ENCODE measurements around the gene IGSF9B. TPM values are rescaled to one million over a fixed set of nuclear protein-coding genes. Genes with fewer than 3 reads are reported as not detected.

IGSF9B gene
- total RNA-seq, 1 experiment from 2014 or later, result not detected

DNA sequence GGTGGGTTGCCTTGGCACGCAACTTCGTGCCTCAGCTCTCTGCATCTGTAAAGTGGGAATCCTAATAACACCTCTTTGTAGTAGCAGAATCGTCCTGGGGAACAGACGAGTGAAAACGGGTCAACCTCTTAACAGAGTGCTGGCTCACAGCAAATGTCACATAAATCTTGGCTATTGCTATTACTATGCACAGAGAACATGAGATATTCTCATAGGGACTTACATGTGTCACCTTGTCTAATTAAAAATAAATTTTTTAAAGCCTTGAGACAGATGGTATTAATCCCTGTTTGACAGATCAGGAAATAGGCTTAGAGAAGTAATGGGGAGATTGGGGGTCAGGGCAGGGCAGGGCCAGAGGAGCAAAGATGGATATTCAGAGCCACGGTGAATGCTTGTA lies 44.3 kb upstream of the IGSF9B start:
- POLR2A ChIA-PET (ENCODE audit: unreplicated experiment), result no interaction called here
- no peak overlapping the region for H3K27ac ChIP-seq
- H3K27me3 ChIP-seq (ENCODE audit: insufficient read depth, low read depth), result peaks cover 89% of the 10 kb centered on the region
- no peak overlapping the region for H3K4me3 ChIP-seq
- no peaks in the 10 kb centered on the region for H3F3A ChIP-seq (ENCODE audit: insufficient read depth, low read depth)
- no peaks in the 10 kb centered on the region for H3K36me3 ChIP-seq (ENCODE audit: low read depth)
- no peak for TF ChIP-seq EZH2 (IDR thresholded peaks at IDR 0.05; ENCODE audit: low read depth)
- TF ChIP-seq, protein P1, sequence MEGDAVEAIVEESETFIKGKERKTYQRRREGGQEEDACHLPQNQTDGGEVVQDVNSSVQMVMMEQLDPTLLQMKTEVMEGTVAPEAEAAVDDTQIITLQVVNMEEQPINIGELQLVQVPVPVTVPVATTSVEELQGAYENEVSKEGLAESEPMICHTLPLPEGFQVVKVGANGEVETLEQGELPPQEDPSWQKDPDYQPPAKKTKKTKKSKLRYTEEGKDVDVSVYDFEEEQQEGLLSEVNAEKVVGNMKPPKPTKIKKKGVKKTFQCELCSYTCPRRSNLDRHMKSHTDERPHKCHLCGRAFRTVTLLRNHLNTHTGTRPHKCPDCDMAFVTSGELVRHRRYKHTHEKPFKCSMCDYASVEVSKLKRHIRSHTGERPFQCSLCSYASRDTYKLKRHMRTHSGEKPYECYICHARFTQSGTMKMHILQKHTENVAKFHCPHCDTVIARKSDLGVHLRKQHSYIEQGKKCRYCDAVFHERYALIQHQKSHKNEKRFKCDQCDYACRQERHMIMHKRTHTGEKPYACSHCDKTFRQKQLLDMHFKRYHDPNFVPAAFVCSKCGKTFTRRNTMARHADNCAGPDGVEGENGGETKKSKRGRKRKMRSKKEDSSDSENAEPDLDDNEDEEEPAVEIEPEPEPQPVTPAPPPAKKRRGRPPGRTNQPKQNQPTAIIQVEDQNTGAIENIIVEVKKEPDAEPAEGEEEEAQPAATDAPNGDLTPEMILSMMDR (conservative IDR thresholded peaks at IDR 0.05), result no peak
- CTCF ChIA-PET, result no interaction called here
- no peaks in the 10 kb centered on the region; the same call in 1 of the 2 replicates for H4K20me1 ChIP-seq (ENCODE audit: insufficient read depth)
- no peaks in the 10 kb centered on the region for H3K4me1 ChIP-seq (replicated peaks; ENCODE audit: insufficient read depth)
- H2AFZ ChIP-seq, result no peak overlapping the region
- intact Hi-C loops (cut with micrococcal nuclease; ENCODE audit: unreplicated experiment), result no loop called here
- no peak for DNase-seq
- no peak overlapping the region for H3K4me2 ChIP-seq
- BruUV-seq (replicated peaks), result no TSS peak
- no peaks in the 10 kb centered on the region for H3K79me2 ChIP-seq (ENCODE audit: low read depth)
- H3K9me2 ChIP-seq (ENCODE audit: insufficient read depth), result no peaks in the 10 kb centered on the region
- no peaks in the 10 kb centered on the region for H3K9me3 ChIP-seq (ENCODE audit: insufficient read depth, low read depth)

DNA sequence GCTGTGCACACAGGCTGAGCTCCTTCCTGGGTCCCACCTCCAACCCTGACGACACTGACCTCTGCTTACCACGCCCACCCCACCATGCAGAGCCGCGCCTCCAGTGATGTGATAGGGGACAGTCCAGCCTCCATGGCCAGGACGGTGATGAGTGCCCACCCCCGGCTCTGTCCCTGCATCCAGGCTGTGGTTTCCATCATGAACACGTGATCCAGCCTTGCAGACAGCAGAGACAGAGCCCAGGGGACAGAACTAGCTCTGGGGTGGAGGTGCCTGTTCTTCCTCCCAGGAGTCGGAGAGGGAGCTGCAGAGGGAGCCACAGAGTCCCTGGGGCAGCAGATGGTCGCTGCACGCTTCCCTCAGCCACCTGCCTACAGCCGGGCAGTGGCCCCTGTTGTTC lies 42.6 kb upstream of the IGSF9B start:
- no peaks in the 10 kb centered on the region; the same call in 1 of the 2 replicates for H4K20me1 ChIP-seq (ENCODE audit: insufficient read depth)
- BruUV-seq (replicated peaks), result no TSS peak
- no peak for DNase-seq
- TF ChIP-seq, protein P1 (conservative IDR thresholded peaks at IDR 0.05), result no peak
- TF ChIP-seq EZH2 (IDR thresholded peaks at IDR 0.05; ENCODE audit: low read depth), result no peak
- no peaks in the 10 kb centered on the region for H3K4me1 ChIP-seq (replicated peaks; ENCODE audit: insufficient read depth)
- H2AFZ ChIP-seq, result no peak overlapping the region
- ChIA-PET POLR2A (ENCODE audit: unreplicated experiment) (no interaction called here), CTCF (no interaction called here)
- H3K9me2 ChIP-seq (ENCODE audit: insufficient read depth), result no peaks in the 10 kb centered on the region
- H3K36me3 ChIP-seq (ENCODE audit: low read depth), result no peaks in the 10 kb centered on the region
- no peak overlapping the region for H3K4me3 ChIP-seq
- H3K79me2 ChIP-seq (ENCODE audit: low read depth), result no peaks in the 10 kb centered on the region
- H3K4me2 ChIP-seq, result no peak overlapping the region
- no peak overlapping the region for H3K27ac ChIP-seq
- no peaks in the 10 kb centered on the region for H3F3A ChIP-seq (ENCODE audit: insufficient read depth, low read depth)
- peaks cover 84% of the 10 kb centered on the region for H3K27me3 ChIP-seq (ENCODE audit: insufficient read depth, low read depth)
- intact Hi-C loops (cut with micrococcal nuclease; ENCODE audit: unreplicated experiment), result no loop called here
- H3K9me3 ChIP-seq (ENCODE audit: insufficient read depth, low read depth), result no peaks in the 10 kb centered on the region

DNA sequence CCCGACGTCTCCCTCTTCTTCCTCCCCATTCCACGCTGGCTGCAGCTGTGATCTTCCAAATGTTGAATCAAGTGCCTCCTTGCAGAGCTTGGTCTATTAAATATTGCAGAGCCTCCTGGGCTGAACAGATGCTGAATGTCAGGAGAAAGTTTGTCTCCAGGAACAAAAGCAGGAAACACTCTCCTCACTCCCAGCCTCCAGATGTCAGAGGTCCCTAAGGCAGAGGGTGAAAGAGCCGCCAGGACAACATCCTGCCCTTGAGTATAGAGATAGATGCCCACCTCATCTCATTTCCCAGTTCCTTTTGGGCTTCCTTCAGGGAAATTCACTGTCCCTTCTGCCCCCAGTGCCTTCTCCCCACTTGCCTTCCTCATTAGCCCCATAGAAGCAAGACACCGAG lies 40.8 kb upstream of the IGSF9B start:
- Histone ChIP-seq H3K4me3 (no peak overlapping the region), H3K9me3 (ENCODE audit: insufficient read depth, low read depth) (no peaks in the 10 kb centered on the region), H2AFZ (no peak overlapping the region), H3K27me3 (ENCODE audit: insufficient read depth, low read depth) (peaks cover 83% of the 10 kb centered on the region), H3K79me2 (ENCODE audit: low read depth) (no peaks in the 10 kb centered on the region), H3F3A (ENCODE audit: insufficient read depth, low read depth) (no peaks in the 10 kb centered on the region), H3K4me2 (no peak overlapping the region), H3K27ac (no peak overlapping the region), H3K36me3 (ENCODE audit: low read depth) (no peaks in the 10 kb centered on the region), H4K20me1 (ENCODE audit: insufficient read depth) (no peaks in the 10 kb centered on the region), H3K4me1 (replicated peaks; ENCODE audit: insufficient read depth) (no peaks in the 10 kb centered on the region), H3K9me2 (ENCODE audit: insufficient read depth) (no peaks in the 10 kb centered on the region)
- CTCF ChIA-PET, result no interaction called here
- TF ChIP-seq, protein P1 (conservative IDR thresholded peaks at IDR 0.05), result no peak
- no peak for TF ChIP-seq EZH2 (IDR thresholded peaks at IDR 0.05; ENCODE audit: low read depth)
- no TSS peak for BruUV-seq (replicated peaks)
- POLR2A ChIA-PET (ENCODE audit: unreplicated experiment), result no interaction called here
- DNase-seq, result no peak
- intact Hi-C loops (cut with micrococcal nuclease; ENCODE audit: unreplicated experiment), result no loop called here

Measured in PC-9 (cell line).